OCI-LY7 (cell line): Measurements from ENCODE around the gene OIP5. TPM values are rescaled to one million over a fixed set of nuclear protein-coding genes. Genes with fewer than 3 reads are reported as not detected.

Experiments
- BruUV-seq: library from RNA; stranded (reverse); fragments of 400-500 nt; replicated peaks from 2 replicates; lab custom pipeline; 2021; lab: Mats Ljungman, UMichigan
- CTCF ChIA-PET: fragments of 300-600 bp; sonication (Branson Sonifier 250); formaldehyde crosslinking; loops from one replicate; lab custom pipeline; 2022; ENCODE audit warnings: antibody characterized with exemption; ENCODE audit not compliant: unreplicated experiment; lab: Charles Lee
- POLR2A ChIA-PET: fragments of 300-600 bp; sonication (Branson Sonifier 250); formaldehyde crosslinking; loops from one replicate; lab custom pipeline; 2022; ENCODE audit warnings: antibody characterized with exemption; lab: Charles Lee
- DNase-seq: peaks from one replicate; pipeline ENCODE4 v3.0.0-alpha.2; 2015; ENCODE audit warnings: low spot score
- H2AFZ ChIP-seq: fragments of 200-600 bp; sonication (generic), shearing (Covaris generic); 2 replicates; pipeline ENCODE4 v1.6.1; 2014; ENCODE audit warnings: mild to moderate bottlenecking, antibody characterized with exemption, low read length, moderate library complexity
- H3K27ac ChIP-seq: fragments of 200-600 bp; sonication (generic); 2 replicates; pipeline ENCODE4 v1.5.1; 2014; ENCODE audit warnings: mixed run types, low read depth, mild to moderate bottlenecking, moderate library complexity, low read length, inconsistent platforms; ENCODE audit not compliant: poor library complexity, severe bottlenecking
- H3K36me3 ChIP-seq: fragments of 200-600 bp; sonication (generic); 2 replicates; pipeline ENCODE4 v1.6.1; 2014; ENCODE audit warnings: mild to moderate bottlenecking, antibody characterized with exemption, low read length, moderate library complexity, mixed read lengths; ENCODE audit not compliant: insufficient read depth
- H3K4me1 ChIP-seq: fragments of 200-600 bp; sonication (generic); 2 replicates; pipeline ENCODE4 v1.5.1; 2014; ENCODE audit warnings: mild to moderate bottlenecking, low read length; ENCODE audit not compliant: insufficient read depth, poor library complexity, severe bottlenecking
- H3K4me2 ChIP-seq: fragments of 200-600 bp; sonication (generic); 2 replicates; pipeline ENCODE4 v1.6.1; 2014; ENCODE audit warnings: mild to moderate bottlenecking, low read length
- H3K4me3 ChIP-seq: fragments of 200-600 bp; sonication (generic); 2 replicates; pipeline ENCODE4 v1.5.1; 2014; ENCODE audit warnings: mild to moderate bottlenecking, low read depth, low read length; ENCODE audit not compliant: poor library complexity, severe bottlenecking
- H3K79me2 ChIP-seq: fragments of 200-600 bp; sonication (generic); 2 replicates; pipeline ENCODE4 v1.6.1; 2016; ENCODE audit warnings: low read depth, mild to moderate bottlenecking, low read length, moderate library complexity, mixed read lengths; ENCODE audit not compliant: insufficient read depth
- H3K9me2 ChIP-seq: fragments of 200-600 bp; sonication (generic); 2 replicates; pipeline ENCODE4 v1.6.1; 2016; ENCODE audit warnings: mild to moderate bottlenecking, low read length, mixed read lengths; ENCODE audit not compliant: insufficient read depth
- H3K9me3 ChIP-seq: fragments of 200-600 bp; sonication (generic); 2 replicates; pipeline ENCODE4 v1.6.1; 2014; ENCODE audit warnings: mild to moderate bottlenecking, mixed run types, low read length, mixed read lengths
- H4K20me1 ChIP-seq: fragments of 200-600 bp; sonication (generic); 2 replicates; pipeline ENCODE4 v1.6.1; 2014; ENCODE audit warnings: mild to moderate bottlenecking, antibody characterized with exemption, low read length, moderate library complexity, mixed read lengths; ENCODE audit not compliant: insufficient read depth
- EZH2phosphoT487 ChIP-seq: fragments of 200-600 bp; sonication (generic); IDR thresholded peaks from 2 replicates; pipeline ENCODE4 v1.6.1; 2018; ENCODE audit warnings: low read depth, borderline replicate concordance, mild to moderate bottlenecking, mixed run types, antibody characterized with exemption, low read length, moderate library complexity, mixed read lengths
- intact Hi-C: fragments of 100-400 bp; cut with micrococcal nuclease; formaldehyde crosslinking; loops from one replicate; pipeline ENCODE4 v1.10.0; 2022; ENCODE audit not compliant: unreplicated experiment
- total RNA-seq, 2 experiments: library from RNA; depleted of rRNA in 1 of 2; stranded (reverse); fragments of >200 nt in 1 of 2; shearing (Covaris generic) in 1 of 2; gene quantifications; 2 replicates each; pipeline ENCODE4 v1.2.3, GENCODE V29; 2014 to 2022
- TF ChIP-seq, protein P1 (sequence below): fragments of 200-600 bp; sonication (generic); conservative IDR thresholded peaks from 2 replicates; pipeline ENCODE4 v1.5.1; 2014; ENCODE audit warnings: mild to moderate bottlenecking, antibody characterized with exemption, low read length, moderate library complexity, mixed read lengths

OIP5 gene
- total RNA-seq, 2 experiments from 2014 or later = 28.4 to 42.5 TPM

DNA sequence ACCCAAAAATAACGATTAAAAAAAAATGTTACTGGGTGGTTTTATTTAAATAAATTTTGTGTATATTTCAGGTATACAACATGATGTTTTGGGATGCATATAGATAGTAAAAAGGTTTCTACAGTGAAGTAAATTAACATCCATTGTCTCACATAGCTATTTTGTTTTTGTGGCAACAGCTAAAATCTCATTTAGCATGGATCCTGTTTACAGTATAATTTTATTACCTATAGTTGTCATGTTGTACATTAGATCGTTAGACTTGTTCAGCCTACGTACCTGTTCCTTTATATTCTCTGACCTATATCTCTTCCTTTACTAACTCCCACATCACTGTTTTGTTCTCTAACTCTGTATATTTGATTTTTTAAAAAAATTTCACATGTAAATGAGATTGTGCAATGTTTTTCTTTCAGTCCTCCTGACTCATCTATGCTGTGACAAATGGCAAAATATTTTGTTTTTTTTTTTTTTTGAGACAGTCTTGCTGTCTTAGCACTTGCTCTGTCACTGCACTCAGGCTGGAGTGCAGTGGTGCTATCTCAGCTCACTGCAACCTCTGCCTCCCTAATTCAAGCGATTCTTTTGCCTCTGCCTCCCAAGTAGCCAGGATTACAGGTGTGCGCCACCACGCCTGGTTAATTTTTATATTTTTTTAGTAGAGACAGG lies 45.6 kb downstream of the OIP5 start:
- peaks cover 58% of the 10 kb centered on the region for H3K79me2 ChIP-seq

DNA sequence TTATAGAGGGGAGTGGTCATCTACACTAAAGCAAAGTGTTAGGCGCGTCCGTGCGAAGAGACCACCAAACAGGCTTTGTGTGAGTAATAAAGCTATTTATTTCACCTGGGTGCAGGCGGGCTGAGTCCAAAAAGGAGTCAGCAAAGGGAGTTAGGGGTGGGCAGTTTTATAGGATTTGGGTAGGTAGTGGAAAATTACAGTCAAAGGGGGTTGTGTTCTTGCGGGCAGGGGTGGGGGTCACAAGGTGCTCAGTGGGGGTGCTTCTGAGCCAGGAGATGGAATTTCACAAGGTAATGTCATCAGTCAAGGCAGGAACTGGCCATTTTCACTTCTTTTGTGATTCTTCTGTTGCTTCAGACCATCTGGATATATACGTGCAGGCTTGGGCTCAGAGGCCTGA lies 47.1 kb downstream of the OIP5 start:
- Histone ChIP-seq H3K4me1 (peaks cover 52% of the 10 kb centered on the region), H4K20me1 (peaks cover 12% of the 10 kb centered on the region; the same call in 1 of the 2 replicates), H3K9me2 (no peaks in the 10 kb centered on the region), H3K36me3 (peaks cover 59% of the 10 kb centered on the region), H3K79me2 (peaks cover 58% of the 10 kb centered on the region), H2AFZ (no peak overlapping the region), H3K4me2 (peak overlapping the region; percentile 92), H3K9me3 (no peaks in the 10 kb centered on the region), H3K4me3 (peak overlapping the region; percentile 98), H3K27ac (peak overlapping the region; percentile 93)
- no TSS peak for BruUV-seq
- intact Hi-C loops = no loop called here
- POLR2A ChIA-PET = interaction anchor here (0.7 kb wide), 1 partner anchor 271 kb away, joined by 4 read pairs; no protein-coding TSS in a partner anchor
- TF ChIP-seq, protein P1, sequence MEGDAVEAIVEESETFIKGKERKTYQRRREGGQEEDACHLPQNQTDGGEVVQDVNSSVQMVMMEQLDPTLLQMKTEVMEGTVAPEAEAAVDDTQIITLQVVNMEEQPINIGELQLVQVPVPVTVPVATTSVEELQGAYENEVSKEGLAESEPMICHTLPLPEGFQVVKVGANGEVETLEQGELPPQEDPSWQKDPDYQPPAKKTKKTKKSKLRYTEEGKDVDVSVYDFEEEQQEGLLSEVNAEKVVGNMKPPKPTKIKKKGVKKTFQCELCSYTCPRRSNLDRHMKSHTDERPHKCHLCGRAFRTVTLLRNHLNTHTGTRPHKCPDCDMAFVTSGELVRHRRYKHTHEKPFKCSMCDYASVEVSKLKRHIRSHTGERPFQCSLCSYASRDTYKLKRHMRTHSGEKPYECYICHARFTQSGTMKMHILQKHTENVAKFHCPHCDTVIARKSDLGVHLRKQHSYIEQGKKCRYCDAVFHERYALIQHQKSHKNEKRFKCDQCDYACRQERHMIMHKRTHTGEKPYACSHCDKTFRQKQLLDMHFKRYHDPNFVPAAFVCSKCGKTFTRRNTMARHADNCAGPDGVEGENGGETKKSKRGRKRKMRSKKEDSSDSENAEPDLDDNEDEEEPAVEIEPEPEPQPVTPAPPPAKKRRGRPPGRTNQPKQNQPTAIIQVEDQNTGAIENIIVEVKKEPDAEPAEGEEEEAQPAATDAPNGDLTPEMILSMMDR = no peak
- TF ChIP-seq EZH2phosphoT487 = no peak
- CTCF ChIA-PET = no interaction called here
- peak; percentile 32 for DNase-seq

More for the DNA sequence above, 45.6 kb downstream of the OIP5 start:
- Histone ChIP-seq H3K27ac (no peak overlapping the region), H2AFZ (no peak overlapping the region), H3K4me3 (no peak overlapping the region), H3K4me1 (peaks cover 67% of the 10 kb centered on the region), H3K9me2 (no peaks in the 10 kb centered on the region), H3K9me3 (no peaks in the 10 kb centered on the region), H3K36me3 (peaks cover 71% of the 10 kb centered on the region), H4K20me1 (peaks cover 12% of the 10 kb centered on the region; the same call in 1 of the 2 replicates), H3K4me2 (peak overlapping the region; percentile 5; the same call in 1 of the 2 replicates)
- POLR2A ChIA-PET = no interaction called here
- intact Hi-C loops = no loop called here
- no TSS peak for BruUV-seq
- no peak for DNase-seq
- CTCF ChIA-PET = no interaction called here
- no peak for TF ChIP-seq EZH2phosphoT487
- TF ChIP-seq, protein P1 = no peak
